ENCODE measurements around the gene ACP5. TPM values are rescaled to one million over a fixed set of nuclear protein-coding genes. Genes with fewer than 3 reads are reported as not detected.

Gene ACP5
- total RNA-seq, 1 experiment from 2014 or later, result 2.3 TPM

DNA sequence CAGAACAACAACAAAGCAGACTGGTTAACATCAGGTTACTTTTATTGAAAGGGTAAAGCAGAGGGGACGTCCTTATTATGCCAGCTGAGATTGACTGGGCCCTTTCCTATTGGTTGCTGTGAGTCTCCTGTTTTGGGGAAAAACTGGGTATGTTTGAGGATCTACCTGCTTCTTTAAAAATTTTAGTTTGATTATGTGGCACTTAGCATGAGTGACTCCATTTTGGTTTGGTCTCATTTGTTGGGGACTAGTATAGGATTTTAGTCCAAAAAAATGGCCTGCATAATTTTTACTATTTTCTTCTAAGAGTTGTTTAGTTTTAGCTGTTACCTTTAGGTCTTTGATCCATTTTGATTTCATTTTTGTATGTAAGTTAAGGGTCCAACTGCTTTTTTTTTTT lies 34.3 kb upstream of the ACP5 start:
- H2BK12ac ChIP-seq (ENCODE audit: insufficient read length, low read depth, low read length), result no peak overlapping the region
- Mint-ChIP-seq H3K27me3 (ENCODE audit: low read depth) (no peaks in the 10 kb centered on the region), H3K4me1 (peaks cover 9 to 13% of the 10 kb centered on the region in 2 experiments), H3K36me3 (ENCODE audit: insufficient read depth in 1 of 3, low read depth in 3 of 3) (peaks cover 54 to 84% (median 79%) of the 10 kb centered on the region in 3 experiments), H3K4me3 (no peak overlapping the region), H3K9me3 (peaks cover 44 to 62% of the 10 kb centered on the region in 2 experiments), H3K27ac (0 out of 7 replicates have a peak overlapping the region, but pooled peaks of 1 of the 3 experiments have one; percentile 28)
- H2BK15ac ChIP-seq (ENCODE audit: low read depth, low read length), result no peak overlapping the region
- no peak overlapping the region for H3K27ac ChIP-seq (ENCODE audit: insufficient read length, low read depth, low read length)
- no peak overlapping the region for H3T11ph ChIP-seq (ENCODE audit: low read length)
- no peak overlapping the region for H2BK5ac ChIP-seq (ENCODE audit: insufficient read length, low read length)
- H3K23ac ChIP-seq (ENCODE audit: insufficient read length, low read depth, low read length), result no peak overlapping the region
- no peak overlapping the region for H4K91ac ChIP-seq (ENCODE audit: insufficient read length, low read depth, low read length)
- H3K23me2 ChIP-seq (ENCODE audit: insufficient read length, low read depth, low read length, poor library complexity, severe bottlenecking), result no peaks in the 10 kb centered on the region
- H3K79me2 ChIP-seq (ENCODE audit: insufficient read depth, low read length), result no peaks in the 10 kb centered on the region; the same call in 1 of the 2 replicates
- no peak overlapping the region for H2BK20ac ChIP-seq (ENCODE audit: low read depth, low read length, poor library complexity, severe bottlenecking)
- H4K8ac ChIP-seq (replicated peaks; ENCODE audit: insufficient read length, low read depth, low read length), result no peak overlapping the region
- no peaks in the 10 kb centered on the region for H4K20me1 ChIP-seq (ENCODE audit: control insufficient read depth, insufficient read depth, insufficient read length)
- H3K4ac ChIP-seq (ENCODE audit: low read depth, low read length), result no peak overlapping the region
- H4K5ac ChIP-seq (ENCODE audit: insufficient read length, low read depth, low read length), result no peak overlapping the region
- no peak overlapping the region for H3K18ac ChIP-seq (ENCODE audit: insufficient read length, low read depth, low read length)
- no peak overlapping the region for H3K4me2 ChIP-seq (ENCODE audit: insufficient read depth, insufficient read length, low read length)
- H2BK120ac ChIP-seq (ENCODE audit: low read depth, low read length, poor library complexity, severe bottlenecking), result no peak overlapping the region
- no peaks in the 10 kb centered on the region for H3K27me3 ChIP-seq (ENCODE audit: insufficient read depth, low read length)
- no CpG with 5 or more reads among the region's 1 CpG for WGBS (ENCODE audit: extremely low coverage, insufficient read length, low lambda C conversion rate)
- no peak overlapping the region for H2AFZ ChIP-seq (ENCODE audit: low read length)
- no peak overlapping the region for H2AK5ac ChIP-seq (ENCODE audit: insufficient read length, low read length)
- TF ChIP-seq, protein P1, sequence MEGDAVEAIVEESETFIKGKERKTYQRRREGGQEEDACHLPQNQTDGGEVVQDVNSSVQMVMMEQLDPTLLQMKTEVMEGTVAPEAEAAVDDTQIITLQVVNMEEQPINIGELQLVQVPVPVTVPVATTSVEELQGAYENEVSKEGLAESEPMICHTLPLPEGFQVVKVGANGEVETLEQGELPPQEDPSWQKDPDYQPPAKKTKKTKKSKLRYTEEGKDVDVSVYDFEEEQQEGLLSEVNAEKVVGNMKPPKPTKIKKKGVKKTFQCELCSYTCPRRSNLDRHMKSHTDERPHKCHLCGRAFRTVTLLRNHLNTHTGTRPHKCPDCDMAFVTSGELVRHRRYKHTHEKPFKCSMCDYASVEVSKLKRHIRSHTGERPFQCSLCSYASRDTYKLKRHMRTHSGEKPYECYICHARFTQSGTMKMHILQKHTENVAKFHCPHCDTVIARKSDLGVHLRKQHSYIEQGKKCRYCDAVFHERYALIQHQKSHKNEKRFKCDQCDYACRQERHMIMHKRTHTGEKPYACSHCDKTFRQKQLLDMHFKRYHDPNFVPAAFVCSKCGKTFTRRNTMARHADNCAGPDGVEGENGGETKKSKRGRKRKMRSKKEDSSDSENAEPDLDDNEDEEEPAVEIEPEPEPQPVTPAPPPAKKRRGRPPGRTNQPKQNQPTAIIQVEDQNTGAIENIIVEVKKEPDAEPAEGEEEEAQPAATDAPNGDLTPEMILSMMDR (conservative IDR thresholded peaks at IDR 0.05), result no peak
- H3K4me1 ChIP-seq (ENCODE audit: insufficient read depth, low read length), result no peaks in the 10 kb centered on the region
- H3K14ac ChIP-seq (ENCODE audit: insufficient read depth, low read length), result no peak overlapping the region
- DNase-seq, result no peak
- no peak overlapping the region for H3K9ac ChIP-seq (ENCODE audit: extremely low read depth, insufficient read length, low read length)
- no peak overlapping the region for H3K56ac ChIP-seq (ENCODE audit: insufficient read length, low read depth, low read length)
- H3K79me1 ChIP-seq (ENCODE audit: insufficient read depth, low read depth, low read length, poor library complexity, severe bottlenecking), result peaks cover 3% of the 10 kb centered on the region
- peaks cover 10% of the 10 kb centered on the region for H3K9me3 ChIP-seq (ENCODE audit: control insufficient read depth, low read depth, low read length)
